WTC11 (cell line): ENCODE data around the gene MTOR. TPM values are rescaled to one million over a fixed set of nuclear protein-coding genes. Genes with fewer than 3 reads are reported as not detected.

Experiments
- ATAC-seq: fragments of 200-7000 bp; cut with Tn5 transposase; 2 replicates; pipeline ENCODE4 v1.10.0; 2021; ENCODE audit warnings: mild to moderate bottlenecking, moderate library complexity
- CTCF ChIA-PET: fragments of 300-600 bp; sonication (Branson Sonifier 250); formaldehyde crosslinking; loops from one replicate; lab custom pipeline; 2021; ENCODE audit warnings: antibody characterized with exemption; lab: Charles Lee
- POLR2A ChIA-PET: fragments of 350-600 bp; sonication (Branson Sonifier 250); formaldehyde crosslinking; loops from one replicate; lab custom pipeline; 2021; ENCODE audit warnings: antibody characterized with exemption; lab: Charles Lee
- DNase-seq: peaks from one replicate; pipeline ENCODE4 v3.0.0; 2021; ENCODE audit warnings: low spot score
- H3K27ac Mint-ChIP-seq: 2 replicates; pipeline ENCODE4 v1.8.0; 2021; ENCODE audit warnings: mixed read lengths
- H3K27me3 Mint-ChIP-seq: 2 replicates; pipeline ENCODE4 v1.8.0; 2021; ENCODE audit warnings: low read depth, mild to moderate bottlenecking, moderate library complexity, mixed read lengths
- H3K36me3 Mint-ChIP-seq: 2 replicates; pipeline ENCODE4 v1.8.0; 2021; ENCODE audit warnings: mixed read lengths
- H3K4me1 Mint-ChIP-seq: 2 replicates; pipeline ENCODE4 v1.8.0; 2022; ENCODE audit warnings: mixed read lengths
- H3K4me3 Mint-ChIP-seq: 2 replicates; pipeline ENCODE4 v1.8.0; 2021; ENCODE audit warnings: mild to moderate bottlenecking, moderate library complexity, mixed read lengths
- H3K9me3 Mint-ChIP-seq: 2 replicates; pipeline ENCODE4 v1.8.0; 2021; ENCODE audit warnings: mixed read lengths
- AFF4 ChIP-seq: sonication (generic); formaldehyde crosslinking; IDR thresholded peaks from 2 replicates; pipeline ENCODE4 v1.8.1; 2023; ENCODE audit warnings: mild to moderate bottlenecking, missing genetic modification reagents, borderline replicate concordance
- ATF6 ChIP-seq: sonication (generic); formaldehyde crosslinking; IDR thresholded peaks from 2 replicates; pipeline ENCODE4 v1.8.1; 2023; ENCODE audit warnings: mild to moderate bottlenecking, missing genetic modification reagents
- EMX1 ChIP-seq: fragments of 250-450 bp; sonication (Bioruptor Pico); IDR thresholded peaks from 2 replicates; pipeline ENCODE4 v1.8.0; 2021; ENCODE audit warnings: mild to moderate bottlenecking
- ETV6 ChIP-seq: sonication (generic); formaldehyde crosslinking; IDR thresholded peaks from 2 replicates; pipeline ENCODE4 v1.8.1; 2022; ENCODE audit warnings: mild to moderate bottlenecking, missing genetic modification reagents
- GTF2I ChIP-seq: fragments of 250-450 bp; sonication (Bioruptor Pico); conservative IDR thresholded peaks from 2 replicates; pipeline ENCODE4 v1.4.0; 2021; ENCODE audit warnings: mild to moderate bottlenecking
- HMGA2 ChIP-seq: fragments of 250-450 bp; sonication (Bioruptor Pico); IDR thresholded peaks from 2 replicates; pipeline ENCODE4 v1.4.0; 2021; ENCODE audit warnings: mild to moderate bottlenecking, moderate library complexity
- IRF2 ChIP-seq: sonication (generic); formaldehyde crosslinking; IDR thresholded peaks from 2 replicates; pipeline ENCODE4 v1.8.0; 2022; ENCODE audit warnings: low read depth, missing genetic modification reagents, borderline replicate concordance
- JUN ChIP-seq: sonication (generic); formaldehyde crosslinking; IDR thresholded peaks from 2 replicates; pipeline ENCODE4 v1.8.0; 2023; ENCODE audit warnings: mild to moderate bottlenecking, missing genetic modification reagents
- PREB ChIP-seq: sonication (generic); formaldehyde crosslinking; IDR thresholded peaks from 2 replicates; pipeline ENCODE4 v1.8.1; 2022; ENCODE audit warnings: mild to moderate bottlenecking, missing genetic modification reagents, moderate library complexity, borderline replicate concordance
- PRRX2 ChIP-seq: fragments of 250-450 bp; sonication (Bioruptor Pico); IDR thresholded peaks from 2 replicates; pipeline ENCODE4 v1.8.0; 2021; ENCODE audit warnings: mild to moderate bottlenecking
- RORB ChIP-seq: fragments of 250-450 bp; sonication (Bioruptor Pico); IDR thresholded peaks from 2 replicates; pipeline ENCODE4 v1.9.0; 2021; ENCODE audit warnings: mild to moderate bottlenecking
- SP1 ChIP-seq: sonication (generic); formaldehyde crosslinking; conservative IDR thresholded peaks from 2 replicates; pipeline ENCODE4 v1.8.1; 2022; ENCODE audit warnings: missing genetic modification reagents
- TEAD1 ChIP-seq: sonication (generic); formaldehyde crosslinking; IDR thresholded peaks from 2 replicates; pipeline ENCODE4 v1.8.0; 2022; ENCODE audit warnings: mild to moderate bottlenecking, missing genetic modification reagents
- TEAD4 ChIP-seq: sonication (generic); formaldehyde crosslinking; IDR thresholded peaks from 2 replicates; pipeline ENCODE4 v1.8.0; 2022; ENCODE audit warnings: mild to moderate bottlenecking, missing genetic modification reagents
- USF1 ChIP-seq: sonication (generic); formaldehyde crosslinking; IDR thresholded peaks from 2 replicates; pipeline ENCODE4 v1.8.0; 2022; ENCODE audit warnings: mild to moderate bottlenecking, missing genetic modification reagents
- ZNF138 ChIP-seq: sonication (generic); formaldehyde crosslinking; conservative IDR thresholded peaks from 2 replicates; pipeline ENCODE4 v1.8.1; 2022; ENCODE audit warnings: mild to moderate bottlenecking, moderate library complexity, missing genetic modification reagents
- ZNF232 ChIP-seq: sonication (generic); formaldehyde crosslinking; IDR thresholded peaks from 2 replicates; pipeline ENCODE4 v1.8.0; 2022; ENCODE audit warnings: mild to moderate bottlenecking, missing genetic modification reagents
- ZNF317 ChIP-seq: sonication (generic); formaldehyde crosslinking; IDR thresholded peaks from 2 replicates; pipeline ENCODE4 v1.8.1; 2023; ENCODE audit warnings: low read depth, mild to moderate bottlenecking, moderate library complexity, missing genetic modification reagents, borderline replicate concordance
- total RNA-seq: library from RNA; stranded (reverse); gene quantifications from 3 replicates; pipeline ENCODE4 v1.2.3, GENCODE V29; 2021

MTOR gene
- total RNA-seq, 1 experiment from 2014 or later = 65.0 TPM

GRCh38 chr1:11253226-11253625 lies 9.1 kb downstream of the MTOR start:
- Mint-ChIP-seq H3K36me3 (peaks cover 69% of the 10 kb centered on the region), H3K27ac (no peak overlapping the region), H3K4me1 (no peaks in the 10 kb centered on the region), H3K9me3 (peaks cover 11% of the 10 kb centered on the region), H3K27me3 (no peaks in the 10 kb centered on the region; the same call in 1 of the 2 replicates), H3K4me3 (no peak overlapping the region)
- ChIA-PET CTCF (no interaction called here), POLR2A (no interaction called here)
- ATAC-seq (no peak), DNase-seq (no peak)
- TF ChIP-seq EMX1 (no peak), GTF2I (CRISPR knock-in tag) (no peak), JUN (CRISPR knock-in tag) (no peak), ATF6 (no peak)

GRCh38 chr1:11252538-11252937 lies 9.8 kb downstream of the MTOR start:
- Mint-ChIP-seq H3K4me3 (no peak overlapping the region), H3K27ac (no peak overlapping the region), H3K27me3 (no peaks in the 10 kb centered on the region; the same call in 1 of the 2 replicates), H3K4me1 (no peaks in the 10 kb centered on the region), H3K9me3 (peaks cover 11% of the 10 kb centered on the region), H3K36me3 (peaks cover 67% of the 10 kb centered on the region)
- ChIA-PET POLR2A (no interaction called here), CTCF (no interaction called here)
- no peak for ATAC-seq
- TF ChIP-seq HMGA2 (CRISPR knock-in tag) (no peak), RORB (CRISPR knock-in tag) (no peak), PRRX2 (CRISPR knock-in tag) (no peak), TEAD1 (CRISPR knock-in tag) (no peak), SP1 (no peak), ZNF138 (no peak), ETV6 (CRISPR knock-in tag) (no peak), PREB (CRISPR knock-in tag) (no peak), IRF2 (no peak), TEAD4 (CRISPR knock-in tag) (no peak), USF1 (CRISPR knock-in tag) (no peak)
- DNase-seq = no peak

- Mint-ChIP-seq H3K27ac (0 out of 2 replicates have a peak overlapping the region, but pooled peaks have one; percentile 68), H3K36me3 (peaks cover 55% of the 10 kb centered on the region), H3K27me3 (no peaks in the 10 kb centered on the region), H3K4me3 (no peak overlapping the region), H3K4me1 (no peaks in the 10 kb centered on the region), H3K9me3 (peaks cover 11% of the 10 kb centered on the region)
- DNase-seq (no peak), ATAC-seq (peak; percentile 65)
- ChIA-PET CTCF (no interaction called here), POLR2A (no interaction called here)
- TF ChIP-seq ZNF317 (CRISPR knock-in tag) (peak; percentile 85), AFF4 (no peak), ZNF232 (CRISPR knock-in tag) (no peak)
Measured at GRCh38 chr1:11248169-11248568, 14.2 kb downstream of the MTOR start.
